Subcutaneous adipose tissue (tissue), 4 donors: Measurements from ENCODE around the gene LITAFD. TPM values are rescaled to one million over a fixed set of nuclear protein-coding genes. Genes with fewer than 3 reads are reported as not detected.

Experiments used
- total RNA-seq, 4 donors: library from RNA; depleted of rRNA; stranded (reverse); fragments of >200 nt; gene quantifications; one replicate each; pipeline ENCODE4 v1.1.0, GENCODE V29; 2016
- TF ChIP-seq, protein P1 (sequence below): fragments of 450-650 bp; IDR thresholded peaks from one replicate; pipeline ENCODE4 v1.5.1; 2016; ENCODE audit warnings: low read depth, mild to moderate bottlenecking, control low read depth, antibody characterized with exemption, moderate library complexity

LITAFD gene
- total RNA-seq, 4 donors from 2014 or later, result not detected

- TF ChIP-seq, protein P1, sequence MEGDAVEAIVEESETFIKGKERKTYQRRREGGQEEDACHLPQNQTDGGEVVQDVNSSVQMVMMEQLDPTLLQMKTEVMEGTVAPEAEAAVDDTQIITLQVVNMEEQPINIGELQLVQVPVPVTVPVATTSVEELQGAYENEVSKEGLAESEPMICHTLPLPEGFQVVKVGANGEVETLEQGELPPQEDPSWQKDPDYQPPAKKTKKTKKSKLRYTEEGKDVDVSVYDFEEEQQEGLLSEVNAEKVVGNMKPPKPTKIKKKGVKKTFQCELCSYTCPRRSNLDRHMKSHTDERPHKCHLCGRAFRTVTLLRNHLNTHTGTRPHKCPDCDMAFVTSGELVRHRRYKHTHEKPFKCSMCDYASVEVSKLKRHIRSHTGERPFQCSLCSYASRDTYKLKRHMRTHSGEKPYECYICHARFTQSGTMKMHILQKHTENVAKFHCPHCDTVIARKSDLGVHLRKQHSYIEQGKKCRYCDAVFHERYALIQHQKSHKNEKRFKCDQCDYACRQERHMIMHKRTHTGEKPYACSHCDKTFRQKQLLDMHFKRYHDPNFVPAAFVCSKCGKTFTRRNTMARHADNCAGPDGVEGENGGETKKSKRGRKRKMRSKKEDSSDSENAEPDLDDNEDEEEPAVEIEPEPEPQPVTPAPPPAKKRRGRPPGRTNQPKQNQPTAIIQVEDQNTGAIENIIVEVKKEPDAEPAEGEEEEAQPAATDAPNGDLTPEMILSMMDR, result no peak
Measured at GRCh38 chr16:8910811-8911210, 28.7 kb downstream of the LITAFD start.

DNA sequence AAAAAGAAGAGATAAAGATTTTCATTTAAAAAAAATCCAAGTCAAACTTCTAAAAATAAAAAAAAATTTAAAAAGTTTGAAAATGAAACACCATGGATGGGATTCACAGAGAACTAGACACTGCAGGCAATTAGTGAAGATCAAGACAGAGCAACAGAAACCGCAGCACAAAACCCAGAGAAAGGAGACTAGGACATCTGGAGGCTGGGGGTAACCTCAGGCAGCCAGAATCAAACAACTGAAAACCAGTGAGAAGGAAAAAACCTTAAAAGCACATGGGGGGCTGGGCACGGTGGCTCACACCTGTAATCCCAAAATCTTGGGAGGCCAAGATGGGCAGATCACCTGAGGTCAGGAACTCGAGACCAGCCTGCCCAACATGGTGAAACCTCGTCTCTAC, 30.6 kb downstream of the LITAFD start:
- TF ChIP-seq, protein P1, result no peak

DNA sequence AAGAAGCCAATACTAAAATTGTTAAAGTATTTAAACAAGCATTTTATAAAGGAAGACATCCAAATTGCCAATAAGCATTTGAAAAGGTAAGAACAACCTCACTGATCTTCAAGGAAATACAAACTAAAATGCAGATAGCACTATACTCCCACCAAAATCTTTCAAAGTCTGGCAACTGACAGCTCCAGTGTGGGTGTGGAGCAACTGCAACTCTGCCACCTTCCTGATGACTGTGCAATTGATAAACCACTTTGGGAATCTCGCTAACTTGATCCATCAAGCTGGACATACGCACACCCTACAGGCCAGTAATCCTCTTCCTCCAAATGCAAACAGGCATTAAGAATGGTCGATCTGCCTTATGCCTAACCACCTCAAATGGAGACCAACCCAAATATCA, 31.9 kb downstream of the LITAFD start:
- TF ChIP-seq, protein P1, result no peak

- TF ChIP-seq, protein P1, result no peak
Measured at GRCh38 chr16:8915722-8916301, 33.7 kb downstream of the LITAFD start.

DNA sequence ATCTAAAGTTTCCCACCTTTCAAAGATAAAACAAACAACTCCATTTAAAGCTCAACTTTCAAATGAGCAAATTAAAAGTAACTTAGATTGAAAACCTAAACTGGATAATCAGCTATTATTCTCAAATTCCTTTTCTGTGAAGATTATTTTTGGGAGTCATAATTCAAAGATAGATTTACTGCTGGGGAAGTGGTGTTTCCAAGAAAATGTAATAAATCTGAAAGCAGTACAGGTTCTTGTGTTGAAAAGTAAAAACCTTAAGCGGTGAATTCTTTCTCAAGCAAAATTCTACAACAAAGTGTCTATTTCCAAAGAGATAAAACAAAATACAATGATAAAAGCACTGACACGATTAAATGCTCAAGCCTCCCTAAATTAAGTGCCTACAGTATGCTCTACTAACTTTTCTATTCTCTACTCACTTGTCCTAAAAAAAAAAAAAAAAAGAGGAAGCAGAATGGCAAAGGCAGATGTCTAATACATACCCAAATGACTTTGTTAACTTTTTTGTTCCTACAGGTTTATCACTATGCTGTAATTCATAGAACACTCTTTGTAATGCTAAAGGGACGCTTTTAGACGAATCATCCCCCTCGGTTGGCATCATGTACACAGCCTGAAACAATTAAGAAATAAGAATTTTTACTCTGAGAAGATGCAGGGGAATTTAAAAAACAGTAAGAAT, 34.5 kb downstream of the LITAFD start:
- TF ChIP-seq, protein P1, result no peak

GRCh38 chr16:8919089-8919933, 37.2 kb downstream of the LITAFD start:
- TF ChIP-seq, protein P1, result no peak

DNA sequence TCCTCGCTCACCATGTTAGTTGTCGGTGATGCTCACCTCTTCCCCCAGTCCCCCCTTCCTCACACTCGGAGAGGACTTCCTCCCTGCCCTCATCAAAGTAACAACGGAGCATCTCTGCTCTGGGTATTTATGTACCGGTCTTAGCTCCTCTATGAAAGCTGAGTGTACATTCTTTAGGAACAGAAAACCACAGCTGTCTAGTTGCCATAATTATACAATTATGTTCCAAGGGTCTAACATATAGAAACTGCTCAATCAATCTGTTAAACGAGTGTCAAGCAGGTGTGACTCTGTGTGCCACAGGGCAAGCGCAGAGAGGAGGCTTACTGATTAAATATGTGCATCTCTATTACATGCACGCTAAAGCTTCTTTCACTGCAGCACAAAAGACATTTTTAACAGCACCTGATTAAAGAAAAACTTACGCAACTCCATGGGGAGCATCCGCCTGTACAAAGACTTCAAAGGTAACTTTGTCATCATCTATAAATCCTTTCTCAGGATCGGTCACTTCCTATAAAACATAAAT, 37.8 kb downstream of the LITAFD start:
- TF ChIP-seq, protein P1, result no peak
